Measurements from ENCODE around the gene GPR137.

Gene GPR137

DNA sequence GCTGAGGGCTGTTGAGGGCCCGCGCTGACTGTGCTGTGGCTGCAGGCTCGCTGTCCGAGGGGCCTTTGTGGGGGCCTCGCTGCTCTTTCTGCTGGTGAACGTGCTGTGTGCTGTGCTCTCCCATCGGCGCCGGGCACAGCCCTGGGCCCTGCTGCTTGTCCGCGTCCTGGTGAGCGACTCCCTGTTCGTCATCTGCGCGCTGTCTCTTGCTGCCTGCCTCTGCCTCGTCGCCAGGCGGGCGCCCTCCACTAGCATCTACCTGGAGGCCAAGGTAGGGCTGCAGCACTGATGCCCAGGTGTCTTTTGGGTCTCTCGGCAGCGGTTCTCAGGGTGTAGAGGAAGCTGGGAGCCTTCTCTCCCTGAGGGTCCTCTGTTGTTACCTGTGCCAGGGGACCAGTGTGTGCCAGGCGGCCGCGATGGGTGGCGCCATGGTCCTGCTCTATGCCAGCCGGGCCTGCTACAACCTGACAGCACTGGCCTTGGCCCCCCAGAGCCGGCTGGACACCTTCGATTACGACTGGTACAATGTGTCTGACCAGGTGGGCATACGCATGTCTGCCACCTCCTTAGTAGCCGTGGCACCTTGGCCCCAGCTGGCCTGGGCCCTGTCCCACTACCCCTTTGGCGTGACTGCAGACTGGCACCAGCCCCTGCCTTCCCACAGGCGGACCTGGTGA, 2.2 kb downstream of the GPR137 start:
- DNase-seq, result no peak

DNA sequence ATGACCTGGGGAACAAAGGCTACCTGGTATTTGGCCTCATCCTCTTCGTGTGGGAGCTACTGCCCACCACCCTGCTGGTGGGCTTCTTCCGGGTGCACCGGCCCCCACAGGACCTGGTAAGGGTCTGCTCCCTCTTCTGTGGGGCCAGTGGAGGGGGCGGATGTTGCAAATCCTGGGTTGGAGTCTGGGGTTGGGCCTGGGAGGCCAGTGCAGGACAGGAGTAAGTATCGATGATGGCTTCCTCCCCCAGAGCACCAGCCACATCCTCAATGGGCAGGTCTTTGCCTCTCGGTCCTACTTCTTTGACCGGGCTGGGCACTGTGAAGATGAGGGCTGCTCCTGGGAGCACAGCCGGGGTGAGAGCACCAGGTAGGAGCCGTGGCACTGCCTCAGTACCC, 2.7 kb downstream of the GPR137 start:
- no peak for DNase-seq

DNA sequence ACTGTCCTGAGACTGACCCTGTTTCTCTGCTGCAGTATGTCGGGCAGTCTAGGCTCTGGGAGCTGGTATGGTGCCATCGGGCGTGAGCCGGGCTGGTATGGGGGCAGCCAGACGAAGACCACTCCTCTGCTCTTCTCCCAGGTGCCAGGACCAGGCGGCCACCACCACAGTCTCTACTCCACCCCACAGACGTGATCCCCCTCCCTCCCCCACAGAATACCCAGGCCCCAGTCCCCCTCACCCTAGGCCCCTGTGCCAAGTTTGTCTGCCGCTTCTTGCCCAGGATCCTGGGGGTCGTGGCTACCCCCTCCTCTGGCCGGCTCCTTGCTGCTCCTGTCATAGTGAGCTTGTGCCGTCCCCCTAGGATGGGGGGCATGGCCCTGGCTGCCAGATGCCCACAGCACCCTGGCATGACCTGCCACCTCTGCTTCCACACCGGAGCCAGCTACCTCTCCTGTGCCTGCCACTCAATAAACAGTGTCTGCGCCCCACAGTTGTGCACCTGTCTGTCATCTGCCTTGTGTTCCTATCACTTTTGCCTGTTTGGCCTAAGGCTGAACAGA, 3.4 kb downstream of the GPR137 start:
- no peak for DNase-seq

DNA sequence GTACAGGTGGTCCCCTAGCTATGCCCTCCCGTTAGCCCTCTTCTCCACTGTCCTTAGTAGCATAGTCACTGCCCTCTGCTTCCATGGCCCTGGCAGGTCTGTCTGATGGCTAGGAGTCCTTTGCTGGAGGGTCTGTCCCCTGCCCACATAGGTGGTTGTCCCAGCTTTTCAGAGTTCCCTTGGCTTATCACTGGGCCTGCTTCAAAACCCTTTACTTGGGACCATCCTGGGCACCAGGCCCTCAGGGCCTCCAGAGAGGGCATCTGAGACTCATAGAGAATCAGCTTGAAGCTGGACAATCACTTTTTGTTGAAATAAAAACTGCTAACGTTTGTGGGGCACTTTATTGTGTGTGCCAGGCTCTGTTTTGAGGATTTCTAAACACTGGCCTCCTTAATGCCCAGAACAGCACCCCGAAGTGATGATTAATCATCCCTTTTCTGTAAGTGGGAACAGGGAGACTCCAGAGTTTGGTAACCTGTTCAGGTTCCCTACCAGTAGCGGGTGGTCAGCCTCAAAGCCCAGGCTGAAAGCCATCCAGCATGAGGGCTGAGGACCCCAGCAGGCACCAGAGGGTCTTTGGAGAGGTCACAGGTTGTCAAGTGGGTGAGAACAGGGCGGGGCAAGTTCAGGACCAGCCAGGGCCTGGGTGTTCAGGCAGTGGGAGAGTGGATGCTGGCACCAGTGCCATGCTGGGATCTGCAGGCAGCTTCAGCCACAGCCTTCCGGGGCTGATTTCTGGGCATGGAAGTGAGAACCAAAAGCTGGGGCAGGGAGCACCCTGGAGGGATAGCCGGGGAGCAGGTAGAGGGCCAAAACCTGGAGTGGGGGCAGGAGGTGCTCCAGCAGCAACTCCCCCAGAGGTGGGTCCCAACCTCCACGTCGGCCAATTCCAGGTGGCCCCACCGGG, 5.0 kb downstream of the GPR137 start:
- DNase-seq, result no peak

DNA sequence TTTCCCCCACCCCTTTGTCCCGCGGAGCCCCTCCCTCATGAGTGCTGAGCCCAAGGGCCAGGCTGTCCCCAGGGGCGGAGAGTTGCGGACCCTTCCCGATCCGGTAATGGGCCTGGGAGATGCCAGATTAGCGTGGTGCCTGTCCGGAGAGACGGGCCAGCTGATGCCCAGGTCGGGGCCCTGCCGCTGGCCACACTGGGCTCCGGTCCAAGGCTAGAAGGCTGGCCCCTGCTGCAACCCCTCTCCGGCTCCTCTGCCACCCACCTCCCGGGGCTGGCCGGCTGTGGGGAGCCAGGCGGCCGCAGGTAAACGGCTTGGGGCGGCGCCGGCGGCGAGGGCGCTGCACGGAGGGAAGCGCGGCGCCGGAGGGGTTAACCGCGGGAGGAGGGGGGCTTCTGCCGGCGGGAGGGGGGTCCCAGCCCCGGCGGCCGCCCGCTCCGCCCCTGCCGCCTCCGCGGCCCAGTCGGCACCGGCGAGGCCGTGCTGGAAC, 5.7 kb downstream of the GPR137 start, which contains the start of gene KCNK4:
Gene KCNK4, plus strand, starts transcription at position 41 of the 490 bp plus-strand sequence. CDS start 1,717 bp downstream, outside the sequence.
- no peak for DNase-seq

DNA sequence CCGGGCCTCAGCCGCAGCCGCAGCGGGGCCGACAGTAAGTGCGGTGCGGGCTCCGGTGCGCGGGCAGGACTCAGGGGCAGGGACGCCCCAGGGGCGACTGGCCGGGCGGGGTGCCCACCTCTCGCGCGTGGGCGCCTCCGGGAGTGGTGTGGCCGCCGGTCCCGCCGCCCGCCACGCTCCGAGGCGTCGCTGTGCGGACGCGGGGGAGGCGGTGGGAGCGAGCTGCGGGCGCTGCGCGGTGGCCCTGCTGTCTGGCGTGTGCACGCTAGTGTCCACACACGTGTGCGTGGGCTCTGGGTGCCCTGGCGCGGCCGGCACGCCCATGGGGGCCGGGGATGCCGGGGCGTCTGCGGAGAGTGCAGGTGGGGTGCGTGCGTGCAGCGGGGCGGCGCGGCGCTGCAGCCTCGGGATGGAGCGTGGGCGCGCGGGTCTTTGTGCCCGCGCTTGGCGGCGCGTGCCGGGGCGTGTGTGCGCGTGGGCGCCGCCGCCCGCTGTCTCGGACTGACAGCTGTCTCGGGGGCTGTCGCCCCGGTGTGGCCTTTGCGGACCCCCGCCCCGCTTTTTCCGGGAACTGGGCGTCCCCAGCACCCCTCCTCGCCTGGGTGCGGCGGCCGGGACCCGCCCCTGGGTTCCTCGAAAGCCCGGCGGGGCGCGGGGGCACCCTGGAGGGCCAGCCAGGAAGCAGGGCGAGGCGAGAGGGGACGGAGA, 6.3 kb downstream of the GPR137 start:
- DNase-seq, result no peak

DNA sequence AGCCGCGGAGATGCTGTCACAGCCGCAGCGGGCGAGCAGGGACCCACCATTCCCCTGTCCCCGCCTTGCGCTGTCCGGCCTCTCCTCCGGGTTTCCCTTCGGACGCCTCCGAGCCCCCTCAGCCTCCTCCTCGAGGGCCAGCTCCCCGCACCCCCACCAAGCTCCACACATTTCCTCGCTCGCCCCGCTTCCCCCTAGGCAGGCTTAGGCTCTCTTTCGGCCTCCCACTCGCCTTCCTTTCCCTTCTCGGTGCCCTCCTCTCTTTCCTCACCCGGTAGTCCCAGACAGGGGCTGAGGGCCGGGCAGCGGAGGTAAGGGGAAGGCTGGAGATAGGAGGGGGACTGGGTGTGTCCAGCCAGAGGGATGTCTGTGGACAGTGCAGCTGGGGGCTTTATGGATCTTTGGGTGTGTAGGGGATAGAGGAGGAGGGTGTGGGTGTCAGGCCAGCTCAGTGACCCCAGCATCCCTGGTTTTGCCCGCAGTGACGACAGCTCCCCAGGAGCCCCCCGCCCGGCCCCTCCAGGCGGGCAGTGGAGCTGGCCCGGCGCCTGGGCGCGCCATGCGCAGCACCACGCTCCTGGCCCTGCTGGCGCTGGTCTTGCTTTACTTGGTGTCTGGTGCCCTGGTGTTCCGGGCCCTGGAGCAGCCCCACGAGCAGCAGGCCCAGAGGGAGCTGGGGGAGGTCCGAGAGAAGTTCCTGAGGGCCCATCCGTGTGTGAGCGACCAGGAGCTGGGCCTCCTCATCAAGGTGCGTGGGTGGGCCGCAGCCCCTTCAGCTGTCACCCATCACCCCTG, 7.0 kb downstream of the GPR137 start:
- DNase-seq, result no peak

DNA sequence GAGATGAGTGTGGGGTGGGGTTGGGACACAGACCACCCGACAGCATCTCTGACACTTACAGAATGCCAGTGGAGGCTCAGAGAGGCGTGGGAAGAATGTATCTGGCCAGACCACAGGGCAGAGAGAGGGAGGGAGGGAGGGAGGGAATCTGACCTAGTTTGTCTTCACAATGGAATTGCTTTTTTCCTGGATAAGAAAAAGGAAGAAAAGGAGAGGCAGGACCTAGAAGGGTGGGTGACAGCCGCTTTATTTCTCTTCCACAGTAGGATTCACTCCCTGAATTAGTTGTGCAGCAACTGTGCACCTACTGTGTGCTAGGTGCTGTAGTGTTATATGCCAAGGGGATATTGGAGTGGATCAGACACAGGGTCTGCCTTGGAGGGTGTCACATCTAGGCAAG, 9.1 kb downstream of the GPR137 start:
- no peak for DNase-seq

DNA sequence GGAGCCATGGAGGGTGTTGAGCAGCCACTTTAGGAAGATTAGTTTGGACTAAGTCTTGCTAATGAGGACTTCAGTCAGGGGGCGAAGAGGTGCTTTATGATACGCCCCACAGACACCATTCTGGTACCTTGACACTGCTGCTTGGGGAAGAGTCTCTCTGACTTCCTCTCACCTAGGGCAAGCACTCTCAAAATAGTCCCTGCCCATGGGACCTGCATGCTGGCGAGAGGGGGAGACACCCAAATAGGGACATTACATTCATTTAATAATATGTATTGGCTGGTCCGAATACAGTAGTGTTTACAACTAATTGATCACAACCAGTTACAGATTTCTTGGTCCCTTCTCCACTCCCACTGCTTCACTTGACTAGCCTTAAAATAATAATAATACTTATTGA, 10.1 kb downstream of the GPR137 start:
- no peak for DNase-seq

DNA sequence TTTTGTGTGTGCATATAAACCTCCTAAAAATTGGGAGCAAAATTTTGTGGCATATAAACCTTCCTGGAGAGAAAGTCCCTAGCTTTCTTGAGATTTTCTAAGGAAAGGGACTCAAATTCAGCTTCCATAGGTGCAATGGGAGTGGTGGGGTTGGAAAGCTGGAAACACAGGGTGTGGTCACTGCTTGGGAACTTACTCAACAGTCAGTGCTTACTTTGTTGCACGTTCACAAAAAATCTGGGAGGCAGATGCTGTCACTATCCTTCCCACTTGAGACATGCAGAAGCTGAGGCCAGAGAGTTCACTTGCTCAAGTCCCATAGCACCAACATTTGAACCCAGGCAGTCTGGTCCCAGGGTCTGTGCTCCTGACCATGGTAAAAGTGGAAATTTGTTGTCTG, 10.6 kb downstream of the GPR137 start:
- DNase-seq, result no peak

DNA sequence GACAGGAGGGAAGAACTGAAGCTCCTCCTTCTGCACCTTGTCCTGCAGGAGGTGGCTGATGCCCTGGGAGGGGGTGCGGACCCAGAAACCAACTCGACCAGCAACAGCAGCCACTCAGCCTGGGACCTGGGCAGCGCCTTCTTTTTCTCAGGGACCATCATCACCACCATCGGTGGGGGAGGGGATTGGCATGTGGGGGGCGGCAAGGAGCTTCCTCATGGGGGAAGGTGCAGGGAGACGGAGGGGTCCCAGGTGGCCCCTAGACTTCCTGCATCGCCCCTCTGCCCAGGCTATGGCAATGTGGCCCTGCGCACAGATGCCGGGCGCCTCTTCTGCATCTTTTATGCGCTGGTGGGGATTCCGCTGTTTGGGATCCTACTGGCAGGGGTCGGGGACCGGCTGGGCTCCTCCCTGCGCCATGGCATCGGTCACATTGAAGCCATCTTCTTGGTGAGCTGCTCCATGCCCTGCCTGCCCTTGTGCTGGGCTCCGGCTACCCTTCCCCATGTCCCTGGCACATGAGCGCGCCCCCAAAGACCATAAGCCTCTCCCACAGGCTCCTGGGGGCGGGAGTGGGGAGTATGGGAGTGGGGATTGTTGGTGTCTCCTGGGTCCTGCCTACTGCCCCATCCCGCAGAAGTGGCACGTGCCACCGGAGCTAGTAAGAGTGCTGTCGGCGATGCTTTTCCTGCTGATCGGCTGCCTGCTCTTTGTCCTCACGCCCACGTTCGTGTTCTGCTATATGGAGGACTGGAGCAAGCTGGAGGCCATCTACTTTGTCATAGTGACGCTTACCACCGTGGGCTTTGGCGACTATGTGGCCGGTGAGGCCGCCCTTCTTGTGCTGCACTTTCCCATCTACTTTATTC, 11.4 kb downstream of the GPR137 start:
- DNase-seq, result no peak

DNA sequence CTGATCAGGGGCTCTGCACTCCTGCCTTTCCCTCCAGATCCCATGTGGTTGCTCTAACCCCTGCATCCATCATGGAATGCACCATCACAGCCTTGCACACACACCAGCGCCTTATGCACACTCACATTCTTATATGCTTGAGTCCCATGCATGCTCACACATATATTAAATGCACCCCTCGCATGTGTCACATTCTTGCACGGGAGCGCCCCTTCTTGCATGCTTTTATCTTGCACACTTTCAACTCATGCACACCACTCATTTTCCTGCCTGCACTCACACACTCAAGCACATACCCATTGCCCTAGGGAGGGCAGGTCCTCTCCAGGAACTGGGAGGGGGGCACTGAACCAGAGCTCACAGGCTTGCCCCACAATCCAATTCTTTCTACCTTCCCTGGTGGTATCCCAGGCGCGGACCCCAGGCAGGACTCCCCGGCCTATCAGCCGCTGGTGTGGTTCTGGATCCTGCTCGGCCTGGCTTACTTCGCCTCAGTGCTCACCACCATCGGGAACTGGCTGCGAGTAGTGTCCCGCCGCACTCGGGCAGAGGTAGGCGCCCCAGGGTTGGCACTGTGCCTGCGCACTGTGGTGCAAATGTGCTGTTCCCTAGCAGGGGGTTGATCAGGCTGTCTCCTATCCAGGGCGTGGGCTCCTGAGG, 12.2 kb downstream of the GPR137 start:
- DNase-seq, result no peak

DNA sequence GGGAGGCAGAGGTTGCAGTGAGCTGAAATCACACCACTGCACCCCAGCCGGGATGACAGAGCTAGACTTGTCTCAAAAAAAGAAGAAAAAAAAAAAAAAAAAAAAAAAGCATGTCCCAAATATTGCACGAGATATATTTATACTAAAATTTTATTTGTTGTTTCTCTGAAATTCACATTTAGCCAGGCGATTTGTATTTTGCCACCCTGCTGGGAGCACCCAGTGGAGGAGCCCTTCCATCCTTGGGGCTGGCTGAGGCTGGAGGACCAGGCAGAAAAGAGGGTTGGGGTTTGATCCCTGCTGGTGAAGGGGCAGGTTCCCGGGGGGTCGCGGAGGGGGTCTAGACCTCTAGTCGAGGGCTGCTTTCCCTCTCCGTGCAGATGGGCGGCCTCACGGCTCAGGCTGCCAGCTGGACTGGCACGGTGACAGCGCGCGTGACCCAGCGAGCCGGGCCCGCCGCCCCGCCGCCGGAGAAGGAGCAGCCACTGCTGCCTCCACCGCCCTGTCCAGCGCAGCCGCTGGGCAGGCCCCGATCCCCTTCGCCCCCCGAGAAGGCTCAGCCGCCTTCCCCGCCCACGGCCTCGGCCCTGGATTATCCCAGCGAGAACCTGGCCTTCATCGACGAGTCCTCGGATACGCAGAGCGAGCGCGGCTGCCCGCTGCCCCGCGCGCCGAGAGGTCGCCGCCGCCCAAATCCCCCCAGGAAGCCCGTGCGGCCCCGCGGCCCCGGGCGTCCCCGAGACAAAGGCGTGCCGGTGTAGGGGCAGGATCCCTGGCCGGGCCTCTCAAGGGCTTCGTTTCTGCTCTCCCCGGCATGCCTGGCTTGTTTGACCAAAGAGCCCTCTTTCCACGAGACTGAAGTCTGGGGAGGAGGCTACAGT, 13.6 kb downstream of the GPR137 start:
- no peak for DNase-seq

DNA sequence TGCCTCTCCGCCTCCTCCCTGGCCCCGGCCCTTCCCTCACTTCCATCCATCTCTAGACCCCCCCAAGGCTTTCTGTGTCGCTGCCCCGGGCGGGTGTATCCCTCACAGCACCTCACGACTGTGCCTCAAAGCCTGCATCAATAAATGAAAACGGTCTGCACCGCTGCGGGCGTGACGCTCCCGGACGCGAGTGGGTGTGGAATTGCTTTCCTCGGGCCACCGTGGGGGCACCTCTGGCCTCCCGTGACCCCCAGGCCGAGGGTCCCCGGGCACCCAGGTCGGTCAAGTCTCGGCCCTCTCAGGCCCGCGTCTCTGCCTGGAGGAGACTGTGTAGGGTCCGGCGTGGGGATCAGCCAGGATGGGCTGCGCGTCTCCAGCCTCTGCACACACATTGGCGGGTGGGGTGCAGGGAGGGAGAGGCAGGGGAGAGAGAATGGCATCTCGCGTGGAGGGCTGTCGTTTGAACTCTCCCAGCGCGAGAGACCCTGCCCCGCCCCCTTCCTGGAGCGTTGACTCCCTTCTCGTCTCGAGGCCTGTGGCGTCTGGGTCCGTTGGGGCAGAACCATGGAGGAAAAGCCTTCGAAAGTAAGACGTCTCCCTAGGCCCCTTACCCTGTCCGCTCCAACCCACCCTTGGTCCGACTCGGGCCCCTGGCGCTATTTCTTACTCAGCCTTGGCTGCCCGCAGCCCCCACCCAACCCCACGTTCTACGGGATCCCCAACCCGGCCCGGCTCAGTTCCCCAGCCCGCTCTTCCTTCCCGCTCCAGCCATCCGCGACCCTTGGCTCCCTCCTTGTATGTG, 14.4 kb downstream of the GPR137 start, which contains the start of gene CATSPERZ:
Gene CATSPERZ, plus strand, starts transcription at position 512 of the 802 bp plus-strand sequence. Its CDS starts 53 bp downstream, at position 565.
- no peak for DNase-seq

DNA sequence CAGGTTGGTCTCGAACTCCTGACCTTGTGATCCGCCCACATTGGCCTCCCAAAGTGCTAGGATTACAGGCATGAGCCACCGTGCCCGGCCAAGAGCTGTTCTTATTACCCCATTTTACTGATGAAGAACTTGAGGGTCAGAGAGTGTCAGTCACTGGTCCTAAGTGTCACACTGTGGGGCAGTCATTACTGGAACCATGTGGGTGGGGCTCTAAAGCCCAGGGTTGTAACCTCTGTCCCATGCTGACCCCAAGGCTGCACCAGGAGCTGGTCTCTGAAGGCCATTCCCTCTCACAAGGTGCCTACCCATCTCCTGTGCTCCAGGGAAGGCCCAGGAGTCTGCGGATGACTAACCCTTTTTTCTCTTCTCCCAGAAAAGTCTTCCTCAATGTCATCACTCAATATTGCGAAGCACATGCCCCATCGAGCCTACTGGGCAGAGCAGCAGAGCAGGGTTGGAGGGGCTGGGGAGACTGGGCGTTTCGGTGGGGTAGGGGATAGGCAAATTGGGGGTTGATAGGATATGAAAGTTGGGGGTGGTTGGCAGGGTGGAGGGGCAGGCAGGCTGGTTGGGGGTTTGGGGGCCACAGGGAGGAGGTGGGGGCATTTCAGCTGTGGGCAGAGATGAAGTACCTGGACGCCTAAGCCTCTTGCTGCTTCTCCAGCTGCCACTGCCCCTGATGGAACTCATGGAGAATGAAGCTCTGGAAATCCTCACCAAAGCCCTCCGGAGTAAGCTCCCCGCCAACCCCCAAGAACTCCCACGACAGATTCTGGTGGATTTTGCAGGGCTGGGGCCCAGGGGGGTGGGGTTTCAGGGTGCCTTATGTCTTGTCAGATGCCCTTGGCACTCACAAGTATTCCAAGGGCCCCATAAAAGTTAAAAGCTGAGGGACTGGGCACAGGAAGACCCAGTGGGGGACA, 17.7 kb downstream of the GPR137 start:
- DNase-seq, result no peak

DNA sequence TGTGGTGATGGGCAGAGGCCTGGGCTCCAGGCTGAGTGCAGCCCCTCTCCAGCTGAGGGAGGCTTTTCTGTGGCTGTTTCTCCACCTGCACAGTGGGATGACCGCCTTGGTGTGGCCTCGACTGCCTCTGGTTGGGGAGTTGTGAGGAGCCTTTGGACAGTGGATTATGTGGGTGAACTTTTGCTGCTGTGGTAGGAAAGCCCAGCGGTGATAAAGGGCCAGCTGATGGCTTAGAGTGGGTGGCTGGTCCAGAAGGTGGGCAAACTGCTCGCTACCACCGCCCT, 18.3 kb downstream of the GPR137 start:
- DNase-seq, result no peak

DNA sequence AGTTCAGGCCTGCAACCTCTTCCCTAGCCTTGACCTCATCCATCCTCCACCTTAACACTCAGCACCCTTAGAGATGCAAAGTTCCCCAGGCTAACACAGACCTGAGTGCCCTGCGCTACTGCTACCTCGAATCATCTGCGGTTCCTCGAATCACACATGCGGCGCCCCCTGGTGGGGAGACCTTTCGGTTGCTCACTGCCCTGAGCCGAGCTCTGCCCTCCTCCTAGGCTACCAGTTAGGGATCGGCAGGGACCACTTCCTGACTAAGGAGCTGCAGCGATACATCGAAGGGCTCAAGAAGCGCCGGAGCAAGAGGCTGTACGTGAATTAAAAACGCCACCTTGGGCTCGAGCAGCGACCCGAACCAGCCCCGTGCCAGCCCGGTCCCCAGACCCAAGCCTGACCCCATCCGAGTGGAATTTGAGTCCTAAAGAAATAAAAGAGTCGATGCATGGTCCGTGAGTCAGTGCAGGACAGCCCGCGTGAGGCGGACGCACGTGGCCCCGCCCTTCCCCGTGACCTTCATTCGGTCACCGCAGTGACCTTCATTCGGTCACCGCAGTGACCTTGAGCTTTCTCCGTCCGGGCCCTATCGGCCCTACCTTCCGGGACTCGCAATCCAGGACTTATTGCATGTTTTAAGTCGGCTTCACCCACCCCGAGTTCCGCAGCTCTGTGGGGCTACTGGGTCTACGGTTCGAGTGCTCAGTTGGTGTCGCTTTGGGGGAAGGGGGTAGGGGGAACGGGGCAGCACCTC, 18.8 kb downstream of the GPR137 start:
- DNase-seq, result peak; percentile 77

Measured in NCI-H1694 treated with DMSO at 0.1 percent for 48 hours (cell line).